Thoracic aorta (tissue), 2 donors: ENCODE results near the gene H2BK1. TPM values are rescaled to one million over a fixed set of nuclear protein-coding genes. Genes with fewer than 3 reads are reported as not detected.

ENCODE experiments used
- ATAC-seq: fragments of 150-250 bp; one replicate; pipeline ENCODE4 v1.8.0; 2017; ENCODE audit warnings: low read depth; ENCODE audit not compliant: insufficient number of reproducible peaks, low FRiP score
- DNase-seq: peaks from one replicate; pipeline ENCODE4 v3.0.0-alpha.2; 2020; ENCODE audit warnings: low spot score
- H3K27ac ChIP-seq, 2 donors: fragments of 200-600 bp; sonication (generic); 1 replicate in 1 of 2; 2 replicates in 1 of 2; pipeline ENCODE4 v1.5.1; 2016; ENCODE audit warnings: mild to moderate bottlenecking in 2 of 2, moderate library complexity in 2 of 2
- H3K27me3 ChIP-seq: fragments of 200-600 bp; sonication (generic); replicated peaks from 2 replicates; pipeline ENCODE4 v1.6.0; 2016; ENCODE audit warnings: mild to moderate bottlenecking; ENCODE audit not compliant: insufficient read depth
- H3K36me3 ChIP-seq: fragments of 200-600 bp; sonication (generic); one replicate; pipeline ENCODE4 v1.5.1; 2016
- H3K4me1 ChIP-seq, 2 donors: fragments of 200-600 bp; sonication (generic); 1 replicate in 1 of 2; 2 replicates in 1 of 2; pipeline versions ENCODE4 v1.5.1 to v1.6.0; 2016; ENCODE audit warnings: low read depth in 2 of 2, mild to moderate bottlenecking in 1 of 2; ENCODE audit not compliant: control insufficient read depth in 1 of 2
- H3K4me3 ChIP-seq: fragments of 200-600 bp; sonication (generic); 2 replicates; pipeline ENCODE4 v1.5.1; 2016; ENCODE audit warnings: mild to moderate bottlenecking
- H3K9me3 ChIP-seq: fragments of 200-600 bp; sonication (generic); 2 replicates; pipeline ENCODE4 v1.5.1; 2016
- CTCF ChIP-seq: fragments of 200-600 bp; sonication (generic); IDR thresholded peaks from one replicate; pipeline ENCODE4 v1.5.1; 2019; ENCODE audit warnings: antibody characterized with exemption
- total RNA-seq, 2 donors: library from RNA; depleted of rRNA; stranded (reverse); fragments of >200 nt; gene quantifications; one replicate each; pipeline versions ENCODE4 v1.1.0 to v1.2.3, GENCODE V29; 2016

The H2BK1 gene
- total RNA-seq, 2 donors from 2014 or later, result not detected

- Histone ChIP-seq H3K4me1 (no peaks in the 10 kb centered on the region), H3K27ac (no peak overlapping the region), H3K9me3 (no peaks in the 10 kb centered on the region), H3K4me3 (no peak overlapping the region), H3K36me3 (no peaks in the 10 kb centered on the region), H3K27me3 (no peaks in the 10 kb centered on the region)
- no peak for ATAC-seq
- no peak for DNase-seq
- TF ChIP-seq CTCF, result no peak
Observed at GRCh38 chr7:151201751-151202150, 8.5 kb downstream of the H2BK1 start.

- Histone ChIP-seq H3K27ac (no peak overlapping the region), H3K9me3 (no peaks in the 10 kb centered on the region), H3K4me1 (no peaks in the 10 kb centered on the region), H3K4me3 (no peak overlapping the region), H3K27me3 (no peaks in the 10 kb centered on the region), H3K36me3 (no peaks in the 10 kb centered on the region)
- no peak for ATAC-seq
- TF ChIP-seq CTCF, result no peak
- no peak for DNase-seq
Observed at GRCh38 chr7:151201344-151201743, 8.9 kb downstream of the H2BK1 start.

- no peaks in the 10 kb centered on the region for H3K36me3 ChIP-seq
- no peak for DNase-seq
- no peak for ATAC-seq
- no peaks in the 10 kb centered on the region for H3K27me3 ChIP-seq
- H3K4me1 ChIP-seq, result no peaks in the 10 kb centered on the region
- no peak overlapping the region for H3K27ac ChIP-seq
- H3K4me3 ChIP-seq, result no peak overlapping the region
- no peaks in the 10 kb centered on the region for H3K9me3 ChIP-seq
- no peak for TF ChIP-seq CTCF
Observed at GRCh38 chr7:151198945-151199848, 11.1 kb downstream of the H2BK1 start.

- ATAC-seq (no peak), DNase-seq (no peak)
- TF ChIP-seq CTCF, result no peak
- Histone ChIP-seq H3K4me3 (no peak overlapping the region), H3K36me3 (no peaks in the 10 kb centered on the region), H3K4me1 (no peaks in the 10 kb centered on the region), H3K27me3 (no peaks in the 10 kb centered on the region), H3K9me3 (no peaks in the 10 kb centered on the region), H3K27ac (no peak overlapping the region)
Observed at GRCh38 chr7:151197932-151198331, 12.4 kb downstream of the H2BK1 start.

GRCh38 chr7:151195616-151196450 is 14.5 kb downstream of the H2BK1 start:
- DNase-seq (no peak), ATAC-seq (no peak)
- no peak overlapping the region for H3K27ac ChIP-seq
- TF ChIP-seq CTCF, result no peak
- no peaks in the 10 kb centered on the region for H3K9me3 ChIP-seq
- H3K4me3 ChIP-seq, result no peak overlapping the region
- H3K36me3 ChIP-seq, result no peaks in the 10 kb centered on the region
- H3K4me1 ChIP-seq, result no peaks in the 10 kb centered on the region
- no peaks in the 10 kb centered on the region for H3K27me3 ChIP-seq
